ENCODE data around the gene MYRF.

The MYRF gene

GRCh38 chr11:61763930-61764605 is 11.6 kb downstream of the MYRF start:
- FAIRE-seq (no peak), DNase-seq (ENCODE audit: insufficient read length, low spot score) (no peak)
- TF ChIP-seq, protein P1, sequence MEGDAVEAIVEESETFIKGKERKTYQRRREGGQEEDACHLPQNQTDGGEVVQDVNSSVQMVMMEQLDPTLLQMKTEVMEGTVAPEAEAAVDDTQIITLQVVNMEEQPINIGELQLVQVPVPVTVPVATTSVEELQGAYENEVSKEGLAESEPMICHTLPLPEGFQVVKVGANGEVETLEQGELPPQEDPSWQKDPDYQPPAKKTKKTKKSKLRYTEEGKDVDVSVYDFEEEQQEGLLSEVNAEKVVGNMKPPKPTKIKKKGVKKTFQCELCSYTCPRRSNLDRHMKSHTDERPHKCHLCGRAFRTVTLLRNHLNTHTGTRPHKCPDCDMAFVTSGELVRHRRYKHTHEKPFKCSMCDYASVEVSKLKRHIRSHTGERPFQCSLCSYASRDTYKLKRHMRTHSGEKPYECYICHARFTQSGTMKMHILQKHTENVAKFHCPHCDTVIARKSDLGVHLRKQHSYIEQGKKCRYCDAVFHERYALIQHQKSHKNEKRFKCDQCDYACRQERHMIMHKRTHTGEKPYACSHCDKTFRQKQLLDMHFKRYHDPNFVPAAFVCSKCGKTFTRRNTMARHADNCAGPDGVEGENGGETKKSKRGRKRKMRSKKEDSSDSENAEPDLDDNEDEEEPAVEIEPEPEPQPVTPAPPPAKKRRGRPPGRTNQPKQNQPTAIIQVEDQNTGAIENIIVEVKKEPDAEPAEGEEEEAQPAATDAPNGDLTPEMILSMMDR (IDR thresholded peaks at IDR 0.05; ENCODE audit: insufficient read depth, missing control alignments): no peak

DNA sequence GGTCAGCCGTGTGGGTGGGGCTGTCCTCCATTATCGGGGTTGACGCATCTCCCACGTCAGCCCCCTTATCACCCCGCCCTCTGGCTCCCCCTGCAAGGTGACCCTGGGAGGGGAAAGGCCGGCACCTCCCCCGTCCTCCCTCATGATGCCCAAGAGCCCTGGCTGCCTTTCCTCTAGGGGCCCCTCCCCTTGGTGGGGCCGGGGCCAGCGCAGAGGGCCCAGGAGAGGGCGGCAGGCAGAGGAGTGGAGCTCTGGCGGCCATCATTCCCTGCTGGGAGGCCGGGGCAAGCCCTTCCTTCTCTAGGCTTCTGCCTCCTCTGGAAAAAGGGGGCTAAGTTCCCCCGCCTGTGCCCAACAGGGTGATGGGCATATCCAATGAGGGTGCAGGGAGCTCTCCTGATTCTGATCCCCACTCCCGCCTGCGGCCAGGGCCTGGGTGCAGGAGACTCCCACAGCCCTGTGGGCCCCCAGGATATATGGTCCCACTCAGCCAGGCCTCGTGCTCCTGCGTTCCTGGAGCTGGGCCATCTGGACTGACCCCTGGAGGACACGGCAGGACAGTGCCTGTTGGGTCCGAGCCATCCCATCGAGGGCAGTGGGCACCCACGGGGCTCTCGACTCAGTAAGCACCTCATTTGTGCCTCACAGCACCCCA is 12.3 kb downstream of the MYRF start:
- TF ChIP-seq, protein P1 (IDR thresholded peaks at IDR 0.05; ENCODE audit: insufficient read depth, missing control alignments): no peak
- FAIRE-seq (no peak), DNase-seq (ENCODE audit: insufficient read length, low spot score) (no peak)

- TF ChIP-seq, protein P1 (IDR thresholded peaks at IDR 0.05; ENCODE audit: insufficient read depth, missing control alignments): no peak
- FAIRE-seq (no peak), DNase-seq (ENCODE audit: insufficient read length, low spot score) (no peak)
Observed at GRCh38 chr11:61765550-61766253, 13.3 kb downstream of the MYRF start.

GRCh38 chr11:61766353-61766841 is 14.0 kb downstream of the MYRF start:
- FAIRE-seq: no peak
- no peak for DNase-seq (ENCODE audit: insufficient read length, low spot score)
- TF ChIP-seq, protein P1 (IDR thresholded peaks at IDR 0.05; ENCODE audit: insufficient read depth, missing control alignments): no peak

- DNase-seq (ENCODE audit: insufficient read length, low spot score) (no peak), FAIRE-seq (no peak)
- TF ChIP-seq, protein P1 (IDR thresholded peaks at IDR 0.05; ENCODE audit: insufficient read depth, missing control alignments): no peak
Observed at GRCh38 chr11:61768376-61769076, 16.1 kb downstream of the MYRF start.

DNA sequence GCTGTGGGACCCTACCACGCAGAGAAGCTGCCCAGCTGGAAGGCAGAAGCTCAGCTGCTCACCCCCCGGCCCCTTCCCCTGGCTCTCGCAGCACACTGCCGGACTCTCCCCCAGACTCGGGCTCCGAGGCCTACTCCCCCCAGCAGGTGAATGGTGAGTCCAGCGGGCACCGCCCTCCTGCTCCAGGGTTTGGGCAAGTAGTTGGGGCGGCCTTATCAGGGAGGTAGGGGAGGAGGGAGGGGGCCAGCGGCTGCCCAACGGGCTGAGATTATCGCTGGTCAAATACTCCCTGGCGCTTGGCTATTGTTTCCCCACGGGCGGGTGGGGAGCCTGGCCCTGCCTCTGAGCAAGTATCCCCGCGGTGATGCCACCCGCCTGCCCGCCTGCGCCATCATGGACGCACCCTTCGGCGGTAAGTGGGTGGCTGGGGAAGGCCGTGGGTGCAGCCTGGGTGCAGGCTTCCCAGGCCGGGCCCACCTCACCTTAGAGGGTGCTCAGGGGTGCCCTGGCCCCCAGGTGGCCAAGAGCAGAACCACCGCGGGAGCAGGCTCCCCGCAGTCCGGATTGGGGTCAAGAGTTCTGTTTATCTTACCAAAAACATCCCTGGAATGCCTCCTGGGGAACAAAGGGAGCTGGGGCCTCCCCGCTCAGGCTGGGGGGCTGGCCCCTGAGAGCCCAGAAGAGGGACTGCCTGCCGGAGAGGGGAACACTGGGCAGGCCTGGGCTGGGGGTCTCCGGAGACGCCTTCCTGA is 16.9 kb downstream of the MYRF start:
- TF ChIP-seq, protein P1 (IDR thresholded peaks at IDR 0.05; ENCODE audit: insufficient read depth, missing control alignments): no peak
- DNase-seq (ENCODE audit: insufficient read length, low spot score) (no peak), FAIRE-seq (no peak)

All from D721Med (cell line).